ENCODE data around the gene TRIOBP. TPM values are rescaled to one million over a fixed set of nuclear protein-coding genes. Genes with fewer than 3 reads are reported as not detected.

The TRIOBP gene
- total and polyA plus RNA-seq, 2 donors (not counting 3 experiments of a cell fraction or from before 2014, with no cell fraction given), result 60.6 to 104 TPM

- H3K79me2 ChIP-seq (ENCODE audit: control insufficient read depth, insufficient read depth, low read length), result no peaks in the 10 kb centered on the region
- intact Hi-C loops (cut with micrococcal nuclease), result no loop called here
- FAIRE-seq, result no peak
- no peak overlapping the region for H2AFZ ChIP-seq (ENCODE audit: low read depth, low read length)
- H3K4me3 ChIP-seq (replicated peaks in 1 of 3; ENCODE audit: insufficient read depth in 1 of 3, low read depth in 1 of 3, low read length in 3 of 3), result no peak overlapping the region
- no peaks in the 10 kb centered on the region for H3K9me1 ChIP-seq (replicated peaks; ENCODE audit: control insufficient read depth, extremely low read depth, insufficient read depth, low read length)
- no peaks in the 10 kb centered on the region for H3K36me3 ChIP-seq (ENCODE audit: control insufficient read depth in 2 of 2, extremely low read depth in 1 of 2, insufficient read depth in 2 of 2, low read length in 2 of 2)
- H3K9ac ChIP-seq (replicated peaks; ENCODE audit: extremely low read depth, insufficient read depth, low read length), result no peak overlapping the region
- H3K27ac ChIP-seq (ENCODE audit: insufficient read depth, low read depth, low read length), result no peak overlapping the region
- ChIA-PET POLR2A (no interaction called here), CTCF (interaction anchor here (1.9 kb wide), 1 partner anchor 34 kb away, joined by 6 read pairs; no protein-coding TSS in a partner anchor)
- H3K4me1 ChIP-seq (ENCODE audit: control insufficient read depth, extremely low read depth, insufficient read depth, low read length), result no peaks in the 10 kb centered on the region
- TF ChIP-seq GATA2 (IDR thresholded peaks at IDR 0.05; ENCODE audit: insufficient read depth, insufficient read length, low read depth, low read length) (no peak), MYC (IDR thresholded peaks at IDR 0.05; ENCODE audit: low read depth, low read length) (no peak), POLR2A (IDR thresholded peaks at IDR 0.05; ENCODE audit: low read depth, low read length) (no peak), FOS (IDR thresholded peaks at IDR 0.05; ENCODE audit: borderline replicate concordance, insufficient read depth, low read length) (no peak), MAX (IDR thresholded peaks at IDR 0.05; ENCODE audit: insufficient read depth, insufficient read length) (no peak), EZH2 (IDR thresholded peaks at IDR 0.05; ENCODE audit: borderline replicate concordance, low read depth, low read length, severe bottlenecking) (no peak), JUN (IDR thresholded peaks at IDR 0.05; ENCODE audit: borderline replicate concordance, insufficient read depth, insufficient read length, low read depth) (no peak), POLR2AphosphoS5 (IDR thresholded peaks at IDR 0.05; ENCODE audit: insufficient read depth, low read depth, low read length) (no peak)
- TF ChIP-seq, protein P1, sequence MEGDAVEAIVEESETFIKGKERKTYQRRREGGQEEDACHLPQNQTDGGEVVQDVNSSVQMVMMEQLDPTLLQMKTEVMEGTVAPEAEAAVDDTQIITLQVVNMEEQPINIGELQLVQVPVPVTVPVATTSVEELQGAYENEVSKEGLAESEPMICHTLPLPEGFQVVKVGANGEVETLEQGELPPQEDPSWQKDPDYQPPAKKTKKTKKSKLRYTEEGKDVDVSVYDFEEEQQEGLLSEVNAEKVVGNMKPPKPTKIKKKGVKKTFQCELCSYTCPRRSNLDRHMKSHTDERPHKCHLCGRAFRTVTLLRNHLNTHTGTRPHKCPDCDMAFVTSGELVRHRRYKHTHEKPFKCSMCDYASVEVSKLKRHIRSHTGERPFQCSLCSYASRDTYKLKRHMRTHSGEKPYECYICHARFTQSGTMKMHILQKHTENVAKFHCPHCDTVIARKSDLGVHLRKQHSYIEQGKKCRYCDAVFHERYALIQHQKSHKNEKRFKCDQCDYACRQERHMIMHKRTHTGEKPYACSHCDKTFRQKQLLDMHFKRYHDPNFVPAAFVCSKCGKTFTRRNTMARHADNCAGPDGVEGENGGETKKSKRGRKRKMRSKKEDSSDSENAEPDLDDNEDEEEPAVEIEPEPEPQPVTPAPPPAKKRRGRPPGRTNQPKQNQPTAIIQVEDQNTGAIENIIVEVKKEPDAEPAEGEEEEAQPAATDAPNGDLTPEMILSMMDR (IDR thresholded peaks at IDR 0.05; ENCODE audit: extremely low read depth in 1 of 2, insufficient read depth in 1 of 2, low read depth in 1 of 2, low read length in 2 of 2), result no peak
- no peaks in the 10 kb centered on the region for H3K9me3 ChIP-seq (replicated peaks; ENCODE audit: control insufficient read depth, insufficient read depth, low read length)
- no TSS peak for BruUV-seq (replicated peaks)
- DNase-seq (ENCODE audit: low read depth, low spot score), result no peak
- H4K20me1 ChIP-seq (replicated peaks; ENCODE audit: control insufficient read depth, extremely low read depth, insufficient read depth, low read length), result no peaks in the 10 kb centered on the region
- no peaks in the 10 kb centered on the region for H3K27me3 ChIP-seq (ENCODE audit: control insufficient read depth in 2 of 2, insufficient read depth in 2 of 2, low read length in 2 of 2)
- H3K4me2 ChIP-seq (ENCODE audit: insufficient read depth, low read length), result no peak overlapping the region
- dilution Hi-C loops (cut with MboI; ENCODE audit: extremely low pct_ligation_motif_present, low sequenced_read_pairs), result no loop called here
Measured at GRCh38 chr22:37647317-37647716, 49.5 kb upstream of the TRIOBP start.

Data from endothelial cell of umbilical vein (primary cell).